SK-N-SH (cell line): ENCODE results near the gene ZDHHC14. TPM values are rescaled to one million over a fixed set of nuclear protein-coding genes. Genes with fewer than 3 reads are reported as not detected.
"Not testable (repeated sequence)": the region's sequence is repeated elsewhere in the genome, so short reads cannot be mapped to it uniquely, and the experiment has no call there.

ENCODE experiments used
- CTCF ChIA-PET: fragments of 300-600, 350-600 bp; formaldehyde crosslinking; extraction: SDS; loops from one replicate; lab custom pipeline; 2021; lab: Yijun Ruan, JAX
- POLR2A ChIA-PET: fragments of 350-600 bp; sonication (Branson Sonifier 250); formaldehyde crosslinking; extraction: SDS; loops from one replicate; lab custom pipeline; 2020; ENCODE audit warnings: antibody characterized with exemption, inconsistent platforms; lab: Yijun Ruan, JAX
- DNase-seq: peaks from one replicate; pipeline ENCODE4 v3.0.0; 2012
- H2AFZ ChIP-seq: fragments of 200-600 bp; sonication (generic); 2 replicates; pipeline ENCODE4 v1.8.1; 2016; ENCODE audit warnings: antibody characterized with exemption, mild to moderate bottlenecking, low read depth
- H3F3A ChIP-seq: fragments of 200-600 bp; sonication (generic); replicated peaks from 2 replicates; pipeline ENCODE3; 2016; ENCODE audit warnings: antibody characterized with exemption, mild to moderate bottlenecking; ENCODE audit not compliant: insufficient read depth
- H3K27ac ChIP-seq, 2 experiments: fragments of 200-500 bp in 1 of 2; fragments of 200-600 bp in 1 of 2; sonication (Bioruptor generic) in 1 of 2; sonication (generic), shearing (Covaris generic) in 1 of 2; 2 replicates each; pipeline versions ENCODE4 v1.5.1 to v1.6.1; 2014 to 2016; ENCODE audit warnings: low read depth in 2 of 2, inconsistent platforms in 1 of 2, low read length in 1 of 2, mild to moderate bottlenecking in 1 of 2, mixed read lengths in 1 of 2
- H3K27me3 ChIP-seq: fragments of 200-600 bp; sonication (generic), shearing (Covaris generic); 2 replicates; pipeline ENCODE4 v1.6.1; 2016; ENCODE audit warnings: mixed run types; ENCODE audit not compliant: insufficient read depth
- H3K36me3 ChIP-seq, 2 experiments: fragments of 200-500 bp in 1 of 2; fragments of 200-600 bp in 1 of 2; sonication (Bioruptor generic) in 1 of 2; sonication (generic) in 1 of 2; replicated peaks in 1 of 2; 2 replicates each; pipeline versions ENCODE3 to v1.5.1; 2014 to 2016; ENCODE audit warnings: low read length in 1 of 2, mild to moderate bottlenecking in 1 of 2; ENCODE audit not compliant: insufficient read depth in 2 of 2, control insufficient read depth in 1 of 2
- H3K4me1 ChIP-seq, 2 experiments: fragments of 200-500 bp in 1 of 2; fragments of 200-600 bp in 1 of 2; sonication (Bioruptor generic) in 1 of 2; sonication (generic), shearing (Covaris generic) in 1 of 2; 2 replicates each; pipeline versions ENCODE4 v1.5.1 to v1.6.1; 2014 to 2016; ENCODE audit warnings: low read depth in 1 of 2, low read length in 1 of 2, mixed run types in 1 of 2; ENCODE audit not compliant: insufficient read depth in 2 of 2, control insufficient read depth in 1 of 2
- H3K4me2 ChIP-seq: fragments of 200-600 bp; sonication (generic), shearing (Covaris generic); 2 replicates; pipeline ENCODE4 v1.6.1; 2017; ENCODE audit warnings: mixed run types
- H3K4me3 ChIP-seq, 2 experiments: fragments of 200-500 bp in 1 of 2; fragments of 200-600 bp in 1 of 2; sonication (Bioruptor generic) in 1 of 2; sonication (generic), shearing (Covaris generic) in 1 of 2; 2 replicates each; pipeline versions ENCODE4 v1.5.1 to v1.8.1; 2014 to 2016; ENCODE audit warnings: low read depth in 2 of 2, inconsistent platforms in 1 of 2, low read length in 1 of 2, mild to moderate bottlenecking in 1 of 2, mixed read lengths in 1 of 2, moderate library complexity in 1 of 2
- H3K79me2 ChIP-seq: fragments of 200-600 bp; sonication (generic); 2 replicates; pipeline ENCODE4 v1.8.1; 2017; ENCODE audit warnings: mild to moderate bottlenecking; ENCODE audit not compliant: insufficient read depth
- H3K9ac ChIP-seq: fragments of 200-600 bp; sonication (generic); 2 replicates; pipeline ENCODE4 v1.6.1; 2017; ENCODE audit warnings: mixed run types
- H3K9me2 ChIP-seq: fragments of 200-600 bp; sonication (generic); 2 replicates; pipeline ENCODE4 v1.6.1; 2017; ENCODE audit warnings: mixed run types
- H3K9me3 ChIP-seq: fragments of 200-600 bp; sonication (generic); 2 replicates; pipeline ENCODE4 v1.6.1; 2017; ENCODE audit warnings: mixed run types, mild to moderate bottlenecking, moderate library complexity
- H4K20me1 ChIP-seq: fragments of 200-600 bp; sonication (generic); 2 replicates; pipeline ENCODE4 v1.6.1; 2017; ENCODE audit warnings: mild to moderate bottlenecking, mixed run types; ENCODE audit not compliant: insufficient read depth
- EP300 ChIP-seq, 2 experiments: IDR thresholded peaks; 2 replicates each; pipeline versions ENCODE4 v1.4.0 to v1.6.1; 2012; ENCODE audit warnings: borderline replicate concordance in 1 of 2, low read depth in 1 of 2, low read length in 1 of 2
- EZH2phosphoT487 ChIP-seq: fragments of 200-600 bp; sonication (generic); IDR thresholded peaks from 2 replicates; pipeline ENCODE4 v1.6.1; 2017; ENCODE audit warnings: low read depth, mixed run types, mild to moderate bottlenecking, antibody characterized with exemption, moderate library complexity, borderline replicate concordance
- MXI1 ChIP-seq: IDR thresholded peaks from 2 replicates; pipeline ENCODE4 v1.6.1; 2012; ENCODE audit warnings: mild to moderate bottlenecking, low read depth, low read length, improper control_type of control experiment
- POLR2AphosphoS5 ChIP-seq: IDR thresholded peaks from 2 replicates; pipeline ENCODE4 v1.6.1; 2012; ENCODE audit warnings: low read depth, low read length
- RFX5 ChIP-seq: IDR thresholded peaks from 2 replicates; pipeline ENCODE4 v1.6.1; 2012; ENCODE audit warnings: mild to moderate bottlenecking, improper control_type of control experiment, low read length
- SIN3A ChIP-seq: IDR thresholded peaks from 2 replicates; pipeline ENCODE4 v1.6.1; 2012; ENCODE audit warnings: low read depth, mild to moderate bottlenecking, low read length, moderate library complexity, borderline replicate concordance
- TCF12 ChIP-seq: IDR thresholded peaks from 2 replicates; pipeline ENCODE4 v1.4.0; 2012
- WGBS: methylation state at CpG from one replicate; pipeline ENCODE4 v1.1.6; 2017; ENCODE audit warnings: low lambda C conversion rate; 5-methylcytosine and 5-hydroxymethylcytosine counted together
- polyA plus RNA-seq, 3 experiments: library from polyadenylated mRNA; depleted of rRNA; stranded (reverse); fragments of >200 nt; gene quantifications; 2 replicates each; pipeline ENCODE4 v1.2.3, GENCODE V29; 2012
- TF ChIP-seq, protein P1 (sequence below): fragments of 150-350 bp; IDR thresholded peaks from 2 replicates; pipeline ENCODE4 v1.6.1; 2017; ENCODE audit warnings: antibody characterized with exemption, low read length, low read depth, borderline replicate concordance
- TF ChIP-seq, protein P2 (sequence below): IDR thresholded peaks from 2 replicates; pipeline ENCODE4 v1.4.0; 2012; ENCODE audit warnings: low read depth, borderline replicate concordance

The ZDHHC14 gene
- polyA plus RNA-seq, 1 of the 3 experiments (the other 2 are of a cell fraction): 5.4 TPM

DNA sequence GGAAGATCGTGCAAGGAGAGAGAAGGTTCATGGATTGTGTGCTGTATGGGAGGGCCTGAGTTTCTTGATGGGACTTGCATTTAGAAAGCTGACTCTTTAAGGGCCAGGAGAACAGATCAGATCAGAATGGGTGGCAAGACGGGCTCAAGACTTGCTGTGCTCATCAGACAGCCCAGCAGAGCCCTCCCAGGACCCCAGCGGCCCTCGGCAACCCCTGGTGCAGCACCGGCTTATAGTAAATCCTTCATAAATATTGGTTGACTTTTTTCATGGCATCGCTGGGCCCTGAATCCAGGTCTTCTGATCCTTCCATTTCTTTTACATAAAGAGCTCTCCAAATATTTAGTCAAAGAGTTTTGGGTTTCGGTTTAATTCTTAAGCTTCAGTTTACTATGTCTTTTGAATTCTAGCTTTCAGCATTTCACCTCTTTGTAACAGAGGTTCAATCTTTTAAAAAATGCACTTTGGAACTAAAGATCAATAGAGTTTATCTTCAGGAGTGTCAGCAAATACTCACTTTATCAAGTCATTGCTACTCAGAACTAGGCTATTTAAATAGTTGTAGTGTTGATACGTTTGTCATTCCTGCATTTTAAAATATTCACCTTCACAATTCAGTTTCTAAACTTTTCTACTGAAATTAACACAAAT lies 205.6 kb downstream of the ZDHHC14 start (continued):
- TF ChIP-seq, protein P1, sequence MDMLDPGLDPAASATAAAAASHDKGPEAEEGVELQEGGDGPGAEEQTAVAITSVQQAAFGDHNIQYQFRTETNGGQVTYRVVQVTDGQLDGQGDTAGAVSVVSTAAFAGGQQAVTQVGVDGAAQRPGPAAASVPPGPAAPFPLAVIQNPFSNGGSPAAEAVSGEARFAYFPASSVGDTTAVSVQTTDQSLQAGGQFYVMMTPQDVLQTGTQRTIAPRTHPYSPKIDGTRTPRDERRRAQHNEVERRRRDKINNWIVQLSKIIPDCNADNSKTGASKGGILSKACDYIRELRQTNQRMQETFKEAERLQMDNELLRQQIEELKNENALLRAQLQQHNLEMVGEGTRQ: no peak
- TF ChIP-seq RFX5: no peak

DNA sequence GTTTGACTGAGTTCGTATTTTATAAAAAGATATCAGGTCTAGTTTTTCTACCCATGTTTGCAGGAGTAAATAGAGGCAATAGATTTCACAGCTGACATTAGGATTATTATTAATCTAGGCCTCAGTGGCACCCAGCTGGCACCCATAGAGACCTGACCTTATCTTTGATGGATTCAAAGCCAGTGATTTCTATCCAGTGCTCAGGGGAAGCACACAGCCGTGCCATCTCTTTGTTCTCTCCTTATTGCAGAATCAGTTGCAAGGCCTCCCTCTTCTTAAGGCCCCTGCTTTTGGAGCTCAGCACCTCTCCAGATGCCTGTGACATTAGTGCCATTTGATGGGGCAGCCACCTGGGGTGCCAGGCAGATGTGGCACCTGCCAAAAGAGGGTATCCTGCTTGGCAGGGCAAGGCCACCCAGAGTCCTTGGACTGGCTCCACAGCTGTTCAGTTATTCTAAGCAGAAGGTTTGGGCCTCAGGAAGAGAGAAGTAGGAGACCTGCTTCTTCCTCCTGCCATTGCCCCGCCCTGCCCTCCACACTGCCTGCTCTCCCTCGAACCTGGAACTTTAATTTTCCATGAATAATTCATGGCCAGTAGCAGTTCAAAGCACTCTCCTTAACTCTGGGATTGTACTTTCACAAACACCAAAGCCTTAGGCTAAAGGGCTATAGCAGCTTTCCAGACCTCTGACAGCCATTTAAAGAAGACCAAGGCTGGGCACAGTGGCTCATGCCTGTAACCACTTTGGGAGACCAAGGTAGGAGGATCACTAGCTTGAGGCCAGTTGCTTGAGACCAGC lies 206.3 kb downstream of the ZDHHC14 start:
- CTCF ChIA-PET: interaction anchor here (0.7 to 1.3 kb wide), 2 partner anchors 11 to 54 kb away, joined by 3 read pairs; no protein-coding TSS in a partner anchor
- Histone ChIP-seq H3K27me3 (no peaks in the 10 kb centered on the region), H3K9ac (no peak overlapping the region), H3K9me2 (no peaks in the 10 kb centered on the region), H2AFZ (no peak overlapping the region), H3K27ac (no peak overlapping the region), H4K20me1 (no peaks in the 10 kb centered on the region), H3F3A (no peaks in the 10 kb centered on the region), H3K4me2 (no peak overlapping the region), H3K4me3 (no peak overlapping the region), H3K4me1 (no peaks in the 10 kb centered on the region), H3K36me3 (no peaks in the 10 kb centered on the region), H3K79me2 (no peaks in the 10 kb centered on the region), H3K9me3 (no peaks in the 10 kb centered on the region)
- DNase-seq: no peak
- 80% methylated on average over 4 of the region's 4 CpGs for WGBS
- TF ChIP-seq POLR2AphosphoS5 (no peak), EP300 (IDR thresholded peaks at IDR 0.05; ENCODE audit: borderline replicate concordance in 1 of 2, low read depth in 1 of 2, low read length in 1 of 2) (no peak), TCF12 (no peak), EZH2phosphoT487 (no peak), MXI1 (no peak), SIN3A (no peak)
- TF ChIP-seq, protein P1: no peak
- TF ChIP-seq, protein P2, sequence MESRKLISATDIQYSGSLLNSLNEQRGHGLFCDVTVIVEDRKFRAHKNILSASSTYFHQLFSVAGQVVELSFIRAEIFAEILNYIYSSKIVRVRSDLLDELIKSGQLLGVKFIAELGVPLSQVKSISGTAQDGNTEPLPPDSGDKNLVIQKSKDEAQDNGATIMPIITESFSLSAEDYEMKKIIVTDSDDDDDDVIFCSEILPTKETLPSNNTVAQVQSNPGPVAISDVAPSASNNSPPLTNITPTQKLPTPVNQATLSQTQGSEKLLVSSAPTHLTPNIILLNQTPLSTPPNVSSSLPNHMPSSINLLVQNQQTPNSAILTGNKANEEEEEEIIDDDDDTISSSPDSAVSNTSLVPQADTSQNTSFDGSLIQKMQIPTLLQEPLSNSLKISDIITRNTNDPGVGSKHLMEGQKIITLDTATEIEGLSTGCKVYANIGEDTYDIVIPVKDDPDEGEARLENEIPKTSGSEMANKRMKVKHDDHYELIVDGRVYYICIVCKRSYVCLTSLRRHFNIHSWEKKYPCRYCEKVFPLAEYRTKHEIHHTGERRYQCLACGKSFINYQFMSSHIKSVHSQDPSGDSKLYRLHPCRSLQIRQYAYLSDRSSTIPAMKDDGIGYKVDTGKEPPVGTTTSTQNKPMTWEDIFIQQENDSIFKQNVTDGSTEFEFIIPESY: no peak
- POLR2A ChIA-PET: interaction anchor here (0.6 kb wide), 1 partner anchor 735 kb away, joined by 3 read pairs; no protein-coding TSS in a partner anchor

DNA sequence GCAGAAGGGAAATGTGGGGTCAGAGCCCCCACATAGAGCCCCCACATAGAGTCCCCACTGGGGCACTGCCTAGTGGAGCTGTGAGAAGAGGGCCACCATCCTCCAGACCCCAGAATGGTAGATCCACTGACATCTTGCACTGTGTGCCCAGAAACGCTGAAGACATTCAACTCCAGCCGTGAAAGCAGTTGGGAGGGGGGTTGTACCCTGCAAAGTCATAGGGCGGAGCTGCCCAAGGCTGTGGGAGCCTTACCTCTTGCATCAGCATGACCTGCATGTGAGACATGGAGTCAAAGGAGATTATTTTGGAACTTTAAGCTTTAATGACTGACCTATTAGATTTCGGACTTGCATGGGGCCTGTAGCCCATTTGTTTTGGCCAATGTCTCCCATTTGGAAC lies 209.7 kb downstream of the ZDHHC14 start:
- H3K27ac ChIP-seq, H3K4me3 ChIP-seq, H3K79me2 ChIP-seq, CTCF ChIA-PET, H3K9me2 ChIP-seq, H4K20me1 ChIP-seq, POLR2A ChIA-PET, H3F3A ChIP-seq, H3K36me3 ChIP-seq, H2AFZ ChIP-seq, H3K9ac ChIP-seq, H3K9me3 ChIP-seq, H3K4me1 ChIP-seq, DNase-seq, H3K27me3 ChIP-seq, H3K4me2 ChIP-seq: not testable (repeated sequence)
- 92% methylated on average over 3 of the region's 4 CpGs for WGBS
